AG09319 (cell line): ENCODE measurements around the gene RIOX2.

Experiments used
- DNase-seq: peaks from one replicate; pipeline ENCODE4 v3.0.0-alpha.2; 2010; ENCODE audit warnings: low read depth; ENCODE audit errors: extremely low read depth
- TF ChIP-seq, protein P1 (sequence below): IDR thresholded peaks from 2 replicates; pipeline ENCODE4 v1.5.1; 2011; ENCODE audit warnings: low read depth, mild to moderate bottlenecking, inconsistent platforms, low read length, moderate library complexity

RIOX2 gene

DNA sequence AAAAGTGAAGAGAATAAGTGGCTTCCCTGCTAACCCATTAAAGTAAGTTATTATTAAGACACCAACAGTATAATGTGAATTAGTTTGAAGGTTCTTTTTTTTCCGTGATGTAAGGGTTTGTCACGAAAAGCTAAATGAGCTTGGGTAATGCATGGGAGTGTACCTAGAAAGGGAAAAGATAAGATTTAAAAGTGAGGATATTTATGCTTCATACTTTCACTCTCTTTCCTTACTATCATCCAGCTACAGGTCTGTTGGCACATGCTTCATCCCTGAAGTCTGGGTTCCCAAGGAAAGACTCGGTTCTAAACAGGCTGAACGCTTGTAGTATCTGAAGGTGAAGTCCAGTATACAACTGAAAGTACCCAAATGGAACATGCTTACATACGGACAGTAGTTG, 26.9 kb upstream of the RIOX2 start:
- DNase-seq = no peak
- TF ChIP-seq, protein P1, sequence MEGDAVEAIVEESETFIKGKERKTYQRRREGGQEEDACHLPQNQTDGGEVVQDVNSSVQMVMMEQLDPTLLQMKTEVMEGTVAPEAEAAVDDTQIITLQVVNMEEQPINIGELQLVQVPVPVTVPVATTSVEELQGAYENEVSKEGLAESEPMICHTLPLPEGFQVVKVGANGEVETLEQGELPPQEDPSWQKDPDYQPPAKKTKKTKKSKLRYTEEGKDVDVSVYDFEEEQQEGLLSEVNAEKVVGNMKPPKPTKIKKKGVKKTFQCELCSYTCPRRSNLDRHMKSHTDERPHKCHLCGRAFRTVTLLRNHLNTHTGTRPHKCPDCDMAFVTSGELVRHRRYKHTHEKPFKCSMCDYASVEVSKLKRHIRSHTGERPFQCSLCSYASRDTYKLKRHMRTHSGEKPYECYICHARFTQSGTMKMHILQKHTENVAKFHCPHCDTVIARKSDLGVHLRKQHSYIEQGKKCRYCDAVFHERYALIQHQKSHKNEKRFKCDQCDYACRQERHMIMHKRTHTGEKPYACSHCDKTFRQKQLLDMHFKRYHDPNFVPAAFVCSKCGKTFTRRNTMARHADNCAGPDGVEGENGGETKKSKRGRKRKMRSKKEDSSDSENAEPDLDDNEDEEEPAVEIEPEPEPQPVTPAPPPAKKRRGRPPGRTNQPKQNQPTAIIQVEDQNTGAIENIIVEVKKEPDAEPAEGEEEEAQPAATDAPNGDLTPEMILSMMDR = no peak

DNA sequence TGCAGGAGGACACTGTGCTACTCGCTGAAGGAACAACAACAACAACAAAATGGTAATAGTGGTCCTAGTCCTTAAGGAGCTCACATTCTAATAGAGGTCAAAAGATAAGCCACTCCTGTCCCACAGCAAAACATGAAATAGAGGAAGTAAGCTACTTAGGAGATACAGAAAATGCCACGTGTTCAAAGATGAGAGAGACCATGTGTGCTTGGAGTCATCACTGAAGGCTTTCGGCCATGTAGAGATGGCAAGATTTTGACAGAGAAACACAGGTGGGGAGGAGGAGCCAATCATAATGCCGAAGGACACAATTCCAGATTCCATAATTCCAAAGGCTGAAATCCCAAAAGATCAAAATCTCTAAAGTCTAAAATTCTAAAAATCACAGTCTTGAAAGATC, 24.8 kb upstream of the RIOX2 start:
- DNase-seq = no peak
- TF ChIP-seq, protein P1 = no peak

DNA sequence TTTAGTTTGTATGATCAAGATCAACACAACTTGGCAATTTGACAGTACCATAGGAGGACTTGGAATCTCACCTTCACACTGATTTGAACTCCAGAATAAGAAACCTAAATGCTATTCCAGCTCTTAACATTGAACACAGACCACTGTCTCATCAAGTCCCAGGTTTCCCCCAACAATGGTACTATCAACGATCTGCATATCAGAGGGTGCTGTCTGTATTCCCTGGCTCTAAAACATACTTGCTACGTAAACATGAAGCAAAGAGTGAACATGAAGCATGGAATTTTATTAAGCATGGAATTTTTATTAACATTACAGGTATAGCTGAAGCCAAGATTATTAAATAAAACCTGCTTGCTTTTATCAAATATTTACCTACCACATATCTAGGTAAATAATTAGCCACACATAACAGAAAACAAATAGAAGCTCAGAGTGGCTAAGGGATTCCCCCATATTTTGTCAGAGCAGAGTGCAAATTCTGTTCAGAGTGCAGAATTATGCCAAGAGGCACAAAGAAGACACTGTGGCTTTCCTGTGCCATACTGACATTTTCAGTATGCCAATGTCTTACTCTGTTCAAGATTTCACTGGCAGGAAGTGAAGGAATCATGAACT, 22.2 kb upstream of the RIOX2 start:
- no peak for DNase-seq
- TF ChIP-seq, protein P1 = no peak

DNA sequence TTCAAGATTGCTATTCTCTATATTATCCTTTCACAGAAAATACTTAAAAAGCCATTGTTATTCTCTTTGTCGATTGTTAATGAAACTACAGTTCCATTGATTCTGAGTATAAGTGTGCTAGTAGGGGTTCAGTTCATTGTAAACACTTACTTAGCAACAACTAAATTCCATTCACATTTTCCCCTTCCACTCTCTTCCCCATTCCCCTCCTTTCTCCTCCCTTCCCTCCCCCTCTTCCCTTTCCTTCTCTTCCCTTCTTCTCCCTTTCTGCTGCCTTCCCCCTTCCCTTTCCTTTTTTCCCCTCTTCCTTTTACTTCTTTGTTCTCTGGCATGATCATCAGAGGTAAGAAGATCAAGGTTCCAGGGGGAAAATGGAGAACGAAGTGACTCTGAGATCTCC, 21.3 kb upstream of the RIOX2 start:
- no peak for DNase-seq

DNA sequence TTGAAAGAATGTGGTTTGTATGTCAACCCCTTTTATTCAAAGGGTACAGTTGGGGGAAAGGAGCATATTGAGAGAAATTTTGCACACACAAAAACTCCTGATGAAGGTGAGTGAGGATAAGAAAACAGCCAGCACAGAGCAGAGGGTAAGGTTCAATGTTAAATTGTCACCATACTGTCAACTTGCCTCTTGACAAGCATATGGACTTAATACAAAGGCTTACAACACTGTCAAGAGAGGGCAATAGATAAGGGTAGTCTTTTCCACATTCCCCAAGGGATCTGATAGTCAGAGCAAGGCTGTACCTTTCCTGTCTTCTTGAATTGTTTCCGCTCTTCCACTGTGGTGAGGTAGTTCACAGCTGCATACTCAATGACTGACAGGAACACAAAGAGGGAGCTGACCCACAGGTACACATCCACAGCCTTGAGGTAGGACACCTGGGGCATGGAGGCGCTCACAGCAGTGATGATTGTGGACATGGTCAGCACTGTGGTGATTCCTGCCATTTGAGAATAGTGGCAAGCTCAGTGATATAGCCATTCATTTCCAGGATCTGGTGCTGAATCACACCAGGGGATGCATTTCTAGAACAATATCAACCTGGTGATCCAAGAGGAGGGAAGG, 20.4 kb upstream of the RIOX2 start:
- TF ChIP-seq, protein P1 = no peak
- DNase-seq = no peak

More for the DNA sequence above, 21.3 kb upstream of the RIOX2 start:
- TF ChIP-seq, protein P1 = no peak

DNA sequence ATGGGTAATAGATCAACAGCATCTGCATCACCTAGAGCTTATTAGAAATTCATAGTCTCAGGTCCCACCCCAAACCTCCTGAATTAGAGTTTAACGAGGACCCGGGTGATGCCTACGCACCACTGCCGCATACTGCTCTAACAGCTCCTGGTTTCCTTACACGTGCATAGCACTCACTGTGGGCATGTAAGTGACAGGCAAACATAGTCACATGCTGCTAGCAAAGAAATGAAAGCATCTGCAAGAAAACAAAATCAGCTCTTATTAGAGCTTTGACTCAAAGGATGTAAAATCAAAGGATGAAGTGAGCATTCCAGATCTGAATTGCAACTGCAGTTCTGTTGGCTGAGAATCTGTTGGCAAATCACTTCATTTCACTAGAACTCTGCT, 19.1 kb upstream of the RIOX2 start:
- DNase-seq = no peak
- TF ChIP-seq, protein P1 = no peak

DNA sequence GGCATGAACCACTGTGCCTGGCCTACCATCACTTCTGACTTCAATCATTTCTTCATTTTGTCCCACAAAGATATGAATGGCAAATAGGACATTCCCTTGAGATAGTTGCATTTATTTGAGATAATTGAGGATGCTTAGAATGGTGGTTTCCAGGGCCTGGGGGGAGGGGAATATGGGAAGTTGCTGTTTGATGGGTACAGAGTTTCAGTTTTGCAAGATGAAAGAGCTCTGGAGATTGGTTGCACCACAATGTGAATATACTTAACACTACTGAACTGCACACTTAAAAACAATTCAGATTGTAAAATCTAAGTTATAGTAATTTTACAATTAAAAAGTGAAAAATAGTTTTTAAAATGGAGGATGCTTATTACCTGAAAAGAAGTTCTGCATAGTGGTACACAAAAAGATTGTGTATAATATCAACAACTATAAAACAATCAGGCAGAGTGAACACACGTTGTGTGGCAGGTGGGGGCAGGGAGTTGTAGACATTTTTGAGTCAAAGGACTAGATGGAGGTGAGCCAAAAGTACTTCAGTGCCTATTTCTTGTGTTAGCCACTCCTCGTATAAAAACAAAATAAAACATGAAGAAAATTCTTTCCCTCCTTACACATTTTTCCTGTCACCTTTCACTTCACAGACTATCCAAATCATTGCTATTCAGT, 18.5 kb upstream of the RIOX2 start:
- DNase-seq = no peak
- TF ChIP-seq, protein P1 = no peak
